NB4 (cell line): ENCODE measurements around the gene TRIM67.

Experiments used
- DNase-seq: peaks from one replicate; pipeline ENCODE4 v3.0.0; 2010; ENCODE audit warnings: low read depth
- H3K4me3 ChIP-seq: one replicate; pipeline ENCODE4 v1.5.1; 2011; ENCODE audit warnings: mild to moderate bottlenecking, low read depth, low read length, moderate library complexity
- MYC ChIP-seq: IDR thresholded peaks from 2 replicates; pipeline ENCODE4 v1.6.1; 2011; ENCODE audit warnings: low read depth, low read length
- POLR2A ChIP-seq: IDR thresholded peaks from 2 replicates; pipeline ENCODE4 v1.6.1; 2011; ENCODE audit warnings: mild to moderate bottlenecking; ENCODE audit not compliant: insufficient read length; ENCODE audit errors: extremely low read depth
- TF ChIP-seq, protein P1 (sequence below): IDR thresholded peaks from 2 replicates; pipeline ENCODE4 v1.6.1; 2011; ENCODE audit warnings: low read depth, low read length
- TF ChIP-seq, protein P2 (sequence below): IDR thresholded peaks from one replicate; pipeline ENCODE4 v1.5.1; 2012; ENCODE audit warnings: low read depth, low read length

Gene TRIM67

DNA sequence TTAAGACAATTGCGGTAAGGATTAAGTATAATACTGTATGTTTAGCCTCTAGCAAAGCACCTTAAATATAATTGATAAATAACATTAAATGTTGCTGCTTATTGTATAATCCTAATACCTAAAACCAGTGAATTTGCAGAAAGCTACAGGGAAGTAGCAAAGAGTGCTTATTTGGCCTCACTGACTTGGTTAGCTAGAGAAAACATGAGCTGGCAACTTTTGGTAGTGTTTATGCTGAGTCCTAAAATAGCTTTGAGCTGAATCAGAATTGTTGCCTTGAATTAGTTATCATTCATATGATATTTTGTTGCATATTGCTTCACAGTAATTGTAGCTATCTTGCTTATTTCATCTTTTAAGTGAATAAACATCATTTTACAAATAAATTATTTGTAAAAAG lies 3.5 kb downstream of the TRIM67 start:
- TF ChIP-seq POLR2A (no peak), MYC (no peak)
- TF ChIP-seq, protein P1, sequence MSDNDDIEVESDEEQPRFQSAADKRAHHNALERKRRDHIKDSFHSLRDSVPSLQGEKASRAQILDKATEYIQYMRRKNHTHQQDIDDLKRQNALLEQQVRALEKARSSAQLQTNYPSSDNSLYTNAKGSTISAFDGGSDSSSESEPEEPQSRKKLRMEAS, result no peak
- TF ChIP-seq, protein P2, sequence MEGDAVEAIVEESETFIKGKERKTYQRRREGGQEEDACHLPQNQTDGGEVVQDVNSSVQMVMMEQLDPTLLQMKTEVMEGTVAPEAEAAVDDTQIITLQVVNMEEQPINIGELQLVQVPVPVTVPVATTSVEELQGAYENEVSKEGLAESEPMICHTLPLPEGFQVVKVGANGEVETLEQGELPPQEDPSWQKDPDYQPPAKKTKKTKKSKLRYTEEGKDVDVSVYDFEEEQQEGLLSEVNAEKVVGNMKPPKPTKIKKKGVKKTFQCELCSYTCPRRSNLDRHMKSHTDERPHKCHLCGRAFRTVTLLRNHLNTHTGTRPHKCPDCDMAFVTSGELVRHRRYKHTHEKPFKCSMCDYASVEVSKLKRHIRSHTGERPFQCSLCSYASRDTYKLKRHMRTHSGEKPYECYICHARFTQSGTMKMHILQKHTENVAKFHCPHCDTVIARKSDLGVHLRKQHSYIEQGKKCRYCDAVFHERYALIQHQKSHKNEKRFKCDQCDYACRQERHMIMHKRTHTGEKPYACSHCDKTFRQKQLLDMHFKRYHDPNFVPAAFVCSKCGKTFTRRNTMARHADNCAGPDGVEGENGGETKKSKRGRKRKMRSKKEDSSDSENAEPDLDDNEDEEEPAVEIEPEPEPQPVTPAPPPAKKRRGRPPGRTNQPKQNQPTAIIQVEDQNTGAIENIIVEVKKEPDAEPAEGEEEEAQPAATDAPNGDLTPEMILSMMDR, result no peak
- H3K4me3 ChIP-seq, result no peak overlapping the region
- DNase-seq, result no peak

DNA sequence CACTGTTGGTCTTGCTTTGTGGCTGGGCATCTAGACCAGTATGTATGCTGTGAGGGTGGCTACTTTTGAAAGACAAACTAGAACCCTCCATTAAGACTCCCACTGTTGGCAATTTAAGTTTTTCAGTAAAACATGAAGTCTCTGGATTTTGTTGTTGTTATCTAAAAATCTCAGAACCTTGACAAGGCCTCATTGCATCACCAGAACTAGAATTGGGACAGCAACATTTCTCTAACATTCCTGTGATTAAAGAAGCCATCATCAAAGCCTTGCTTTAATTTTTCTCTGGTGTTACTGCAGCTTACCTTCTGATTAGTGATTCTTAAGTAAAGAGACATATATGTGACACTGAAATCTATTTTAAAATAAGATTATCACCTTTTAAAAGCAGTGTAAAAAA lies 4.5 kb downstream of the TRIM67 start:
- TF ChIP-seq MYC (no peak), POLR2A (no peak)
- TF ChIP-seq, protein P2, result no peak
- TF ChIP-seq, protein P1, result no peak
- DNase-seq, result no peak
- H3K4me3 ChIP-seq, result no peak overlapping the region

DNA sequence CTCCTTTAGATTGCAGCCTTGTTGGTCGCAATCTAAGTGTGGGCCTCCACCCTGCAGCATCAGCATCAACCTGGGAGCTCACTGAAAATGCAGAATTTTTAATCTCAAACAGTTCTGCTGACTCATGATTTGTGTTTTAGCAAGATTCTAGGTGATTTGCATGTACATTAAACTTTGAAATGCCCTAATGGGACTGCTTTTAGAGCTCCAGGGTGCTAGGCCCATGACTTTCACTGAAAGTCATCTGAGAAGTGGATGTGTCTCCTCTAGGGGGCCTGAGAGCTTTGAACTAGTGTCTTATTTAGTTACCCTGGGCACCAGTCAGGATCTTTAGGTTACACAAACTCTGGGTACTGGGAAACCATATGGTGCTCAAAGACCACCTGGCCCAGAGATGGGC lies 9.0 kb downstream of the TRIM67 start:
- H3K4me3 ChIP-seq, result no peak overlapping the region
- TF ChIP-seq, protein P1, result no peak
- TF ChIP-seq, protein P2, result peak; percentile 22
- DNase-seq, result no peak

- peak; percentile 10 for DNase-seq
- TF ChIP-seq MYC (no peak), POLR2A (no peak)
- TF ChIP-seq, protein P2, result no peak
- TF ChIP-seq, protein P1, result no peak
Observed at GRCh38 chr1:231171623-231172197, 9.9 kb downstream of the TRIM67 start.

DNA sequence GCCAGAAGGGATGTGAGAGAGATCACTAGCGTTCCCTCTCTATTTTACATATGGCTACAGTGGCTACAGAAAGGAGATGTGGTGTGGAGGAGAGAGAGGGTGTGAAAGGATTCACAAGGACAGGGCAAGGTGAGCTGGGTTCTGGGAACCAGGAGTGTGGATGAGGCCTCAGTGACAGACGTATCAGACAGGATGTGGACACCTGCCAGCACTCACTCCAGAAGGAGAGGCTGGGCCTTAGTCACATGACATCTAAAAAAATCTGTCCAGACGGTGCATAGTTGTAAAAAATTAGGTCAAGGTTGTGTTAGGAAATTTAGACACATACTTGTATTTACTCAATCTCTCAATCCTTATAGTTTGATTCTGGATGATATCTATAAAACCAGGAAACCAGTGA lies 10.6 kb downstream of the TRIM67 start:
- no peak overlapping the region for H3K4me3 ChIP-seq
- TF ChIP-seq, protein P2, result no peak
- TF ChIP-seq MYC (no peak), POLR2A (no peak)
- TF ChIP-seq, protein P1, result no peak
- no peak for DNase-seq

More at GRCh38 chr1:231171623-231172197, 9.9 kb downstream of the TRIM67 start:
- H3K4me3 ChIP-seq, result no peak overlapping the region

DNA sequence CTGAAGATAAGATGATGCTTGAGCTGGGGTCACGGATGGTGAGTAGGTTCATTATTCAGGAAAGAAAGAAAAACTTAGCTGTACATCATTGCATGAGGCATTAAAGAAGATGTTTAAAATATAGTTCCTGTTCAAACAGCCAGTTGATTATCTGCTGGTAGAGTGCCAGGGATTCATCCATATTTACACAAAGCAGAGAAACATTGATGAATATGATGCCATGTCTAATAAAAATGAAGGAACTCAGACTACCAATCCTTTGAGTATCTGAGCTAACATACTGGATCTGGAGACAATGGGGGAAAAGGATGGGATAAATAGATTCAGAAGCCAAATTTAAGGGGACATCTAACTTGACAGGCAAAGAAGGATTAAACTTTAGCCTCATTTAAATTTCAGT lies 14.6 kb downstream of the TRIM67 start:
- H3K4me3 ChIP-seq, result no peak overlapping the region
- DNase-seq, result no peak
- TF ChIP-seq POLR2A, result no peak
- TF ChIP-seq, protein P1, result no peak
- no peak for TF ChIP-seq MYC
- TF ChIP-seq, protein P2, result no peak
